NCI-H2196 treated with DMSO at 0.1 percent for 48 hours (cell line): ENCODE results near the gene CNIH2.
"Not testable (repeated sequence)": the region's sequence is repeated elsewhere in the genome, so short reads cannot be mapped to it uniquely, and the experiment has no call there.

Experiments used
- DNase-seq: peaks from one replicate; lab custom pipeline; 2025; ENCODE audit not compliant: unreplicated experiment; lab: John Stamatoyannopoulos, UW

The CNIH2 gene

DNA sequence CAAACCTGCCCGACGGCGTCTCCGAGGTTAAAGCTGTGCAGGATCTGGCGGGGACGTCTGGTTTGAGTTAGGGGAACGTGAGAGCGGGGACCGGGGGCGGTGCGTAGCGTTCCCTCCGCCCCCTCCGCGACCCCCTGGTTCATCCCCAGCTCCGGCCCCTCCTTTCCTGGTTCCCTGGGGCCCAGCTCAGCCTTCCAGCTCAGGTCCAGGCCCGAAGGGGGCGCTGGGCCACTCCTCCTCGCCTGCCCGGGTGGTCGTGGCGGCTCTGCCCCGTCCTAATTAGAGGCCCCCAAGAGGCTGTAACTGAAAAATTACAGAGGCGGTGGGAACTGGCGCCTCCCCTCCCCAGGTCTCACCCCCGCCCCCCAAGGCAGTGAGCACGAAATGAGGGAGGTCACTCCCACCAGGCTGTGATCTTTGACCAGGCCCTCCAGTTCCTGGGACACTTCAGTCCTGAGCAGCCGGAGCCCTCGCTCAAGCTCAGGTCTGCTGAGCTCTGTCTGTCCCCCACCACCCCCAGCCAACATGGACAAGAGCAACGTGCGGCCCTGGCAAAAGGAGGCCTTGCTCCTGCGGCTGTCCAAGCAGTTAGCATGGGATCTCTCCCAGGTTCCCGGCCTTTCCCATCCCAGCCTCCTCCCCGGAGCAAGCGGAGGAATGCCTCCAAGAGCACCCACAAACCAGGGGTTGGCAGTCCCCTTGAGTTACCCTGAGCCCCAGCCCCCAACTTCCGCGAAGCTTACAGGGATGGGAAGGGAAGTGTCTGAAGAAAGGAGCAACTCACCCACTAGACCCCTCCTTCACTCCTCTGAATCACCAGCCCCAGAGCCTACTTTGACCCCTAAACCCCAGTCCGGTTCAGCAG is 35.6 kb downstream of the CNIH2 start:
- DNase-seq: no peak

DNA sequence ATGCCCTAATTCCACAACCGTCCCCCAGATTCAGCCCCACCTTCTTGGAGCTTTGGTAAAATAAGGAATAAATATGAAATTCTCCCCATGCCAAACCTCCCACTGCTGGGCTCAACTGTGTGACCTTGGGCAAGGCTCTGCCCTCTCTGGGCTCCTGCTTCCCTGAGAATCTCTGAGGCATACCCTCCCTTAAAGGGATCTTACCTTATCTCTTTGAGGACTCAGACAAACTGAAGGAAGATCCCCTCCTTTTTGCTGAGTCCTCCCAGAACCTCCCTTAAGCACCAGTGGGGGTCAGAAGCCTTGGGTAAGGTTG is 36.2 kb downstream of the CNIH2 start:
- no peak for DNase-seq

DNA sequence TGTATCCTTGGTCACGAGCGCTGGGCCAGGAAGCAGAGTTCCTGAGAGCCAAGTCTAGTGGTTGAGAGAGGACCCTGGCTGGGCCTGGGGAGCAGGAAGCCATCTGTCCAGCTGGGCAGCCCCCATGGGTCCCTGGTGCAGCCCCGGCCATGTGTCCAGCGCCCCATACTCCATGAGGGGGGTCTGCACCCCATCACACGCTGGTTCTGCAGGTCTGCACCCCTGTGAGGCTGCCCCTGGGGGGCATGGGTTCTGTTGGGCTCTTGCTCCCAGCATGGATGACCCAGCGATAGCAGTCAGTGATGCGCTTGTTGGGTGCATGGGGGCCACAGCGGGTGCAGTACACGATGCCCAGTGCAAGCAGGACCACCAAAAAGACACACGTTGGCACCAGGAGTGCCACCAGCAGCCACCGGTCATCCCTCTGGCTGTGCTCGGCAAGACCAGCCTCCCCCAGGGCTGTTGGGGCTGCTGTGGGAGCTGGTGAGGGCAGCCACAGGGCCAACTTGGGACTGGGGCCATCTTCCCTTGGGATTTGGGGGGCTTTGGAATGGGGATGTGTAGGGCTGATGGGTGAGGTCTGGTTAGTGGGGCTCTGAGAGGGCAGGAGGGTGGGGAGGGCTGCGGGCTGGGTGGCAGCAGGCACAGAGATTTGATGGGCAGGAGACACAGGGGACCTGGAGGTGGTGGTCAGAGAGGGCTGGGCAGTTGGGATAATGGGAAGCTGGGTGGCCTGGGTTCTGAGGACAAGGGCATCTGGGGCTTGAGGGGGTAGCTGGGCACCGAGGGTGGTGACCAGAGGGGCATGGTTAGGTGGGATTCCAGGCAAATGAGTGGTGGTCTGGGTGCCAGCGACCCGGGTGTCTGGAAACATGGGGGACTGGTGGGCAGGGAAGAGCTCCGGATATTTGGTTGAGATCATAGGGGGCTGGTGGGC is 36.9 kb downstream of the CNIH2 start:
- no peak for DNase-seq

DNA sequence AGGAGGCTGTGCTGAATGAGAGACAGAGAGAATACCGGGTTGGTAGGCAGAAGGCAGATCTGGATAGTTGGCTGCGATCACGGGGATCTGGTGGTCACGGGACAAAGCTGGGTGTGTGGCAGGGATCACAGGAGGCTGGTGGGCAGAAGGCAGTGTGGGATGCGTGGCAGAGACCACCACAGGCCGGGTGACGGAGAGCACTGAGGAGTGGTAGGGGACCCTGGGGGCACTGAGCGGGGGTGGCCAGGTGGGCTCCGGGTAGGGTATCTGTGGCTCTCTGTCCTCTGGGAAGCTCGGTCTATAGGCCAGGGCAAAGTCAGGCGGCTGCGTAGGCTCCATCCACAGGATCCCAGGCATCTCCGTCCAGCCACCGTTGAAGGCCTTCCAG is 37.5 kb downstream of the CNIH2 start:
- no peak for DNase-seq

DNA sequence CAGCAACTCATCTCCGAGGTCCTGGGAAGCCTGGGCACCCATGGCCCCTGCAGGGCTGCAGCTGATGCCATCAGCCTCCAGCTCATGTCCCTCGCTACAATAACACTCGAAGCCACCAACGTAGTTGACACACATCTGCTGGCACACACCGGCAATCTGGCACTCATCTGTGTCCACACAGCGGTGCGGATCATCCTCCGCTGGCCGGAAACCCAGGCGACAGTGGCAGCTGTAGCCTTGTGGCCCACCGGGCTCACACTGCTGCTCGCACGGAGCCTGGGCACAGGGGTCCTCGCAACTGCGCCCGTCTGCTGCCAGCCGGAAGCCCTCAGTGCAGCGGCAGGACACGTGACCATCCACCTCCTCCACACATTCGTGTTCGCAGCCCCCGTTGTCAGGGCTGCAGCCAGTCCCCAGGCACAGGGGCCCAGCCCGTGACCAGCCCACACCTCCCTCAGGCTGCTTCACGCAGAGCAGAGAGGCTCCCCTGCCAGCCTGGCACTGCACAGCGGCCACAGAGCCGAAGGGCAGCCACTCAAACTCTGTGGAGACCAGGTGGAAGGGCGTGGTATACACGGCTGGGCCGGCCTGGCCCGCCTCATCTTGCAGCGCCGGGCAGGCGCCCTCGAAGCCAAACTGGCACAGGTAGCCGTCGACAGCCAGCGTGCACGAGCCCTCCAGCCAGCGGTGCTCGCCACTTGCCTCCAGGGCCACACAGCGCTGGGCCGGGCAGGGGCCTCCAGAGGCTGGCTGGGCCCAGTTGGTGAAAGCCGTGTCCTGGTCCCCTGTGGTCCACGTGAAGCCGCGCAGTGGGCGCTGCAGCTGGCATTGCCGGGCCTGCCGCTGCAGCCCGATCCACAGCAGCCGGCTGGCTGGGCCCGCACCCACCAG is 38.2 kb downstream of the CNIH2 start:
- DNase-seq: no peak

DNA sequence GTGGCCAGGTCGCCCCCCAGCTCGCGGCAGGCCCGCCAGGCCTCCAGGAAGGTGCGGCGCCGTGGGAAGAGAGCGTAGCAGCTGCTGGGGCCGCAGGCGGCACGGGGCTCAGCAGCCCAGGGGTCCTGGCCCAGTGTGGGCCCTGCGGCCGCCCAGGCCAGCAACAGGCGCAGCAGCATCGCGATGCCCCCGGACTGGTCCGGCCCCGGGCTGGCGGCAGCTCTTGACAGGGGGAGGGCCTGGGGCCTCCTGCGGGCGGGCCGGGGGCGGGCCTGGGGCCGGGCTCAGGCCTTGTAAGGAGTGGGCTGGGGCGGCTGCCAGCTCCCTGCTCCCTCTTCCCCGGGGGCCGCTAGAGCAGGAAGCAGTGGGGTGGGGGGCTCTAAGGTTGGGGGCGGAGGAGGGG is 38.9 kb downstream of the CNIH2 start, which contains the start of gene CD248:
CD248 (minus strand) TSS at position 196 of the 403 bp plus-strand sequence; CDS start at position 179, 17 bp downstream.
- DNase-seq: no peak

DNA sequence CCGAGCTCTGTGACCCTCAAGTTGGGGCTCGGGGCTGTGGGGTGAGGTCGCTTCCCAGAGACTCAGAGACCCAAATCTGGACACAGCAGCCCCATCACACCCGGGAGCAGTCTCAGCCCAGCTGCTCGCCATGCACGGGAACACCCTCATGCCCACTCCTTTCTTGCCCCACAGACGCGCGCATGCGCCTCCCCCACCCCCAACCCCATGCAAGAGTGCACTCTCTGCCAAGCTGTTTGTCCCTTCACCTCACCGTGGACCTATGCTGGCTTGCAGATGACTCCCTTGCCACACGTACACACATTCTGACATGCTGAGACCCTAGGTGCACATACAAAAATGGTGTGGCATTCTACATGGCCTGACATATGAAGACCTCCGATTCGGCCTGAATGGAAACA is 39.3 kb downstream of the CNIH2 start:
- no peak for DNase-seq

DNA sequence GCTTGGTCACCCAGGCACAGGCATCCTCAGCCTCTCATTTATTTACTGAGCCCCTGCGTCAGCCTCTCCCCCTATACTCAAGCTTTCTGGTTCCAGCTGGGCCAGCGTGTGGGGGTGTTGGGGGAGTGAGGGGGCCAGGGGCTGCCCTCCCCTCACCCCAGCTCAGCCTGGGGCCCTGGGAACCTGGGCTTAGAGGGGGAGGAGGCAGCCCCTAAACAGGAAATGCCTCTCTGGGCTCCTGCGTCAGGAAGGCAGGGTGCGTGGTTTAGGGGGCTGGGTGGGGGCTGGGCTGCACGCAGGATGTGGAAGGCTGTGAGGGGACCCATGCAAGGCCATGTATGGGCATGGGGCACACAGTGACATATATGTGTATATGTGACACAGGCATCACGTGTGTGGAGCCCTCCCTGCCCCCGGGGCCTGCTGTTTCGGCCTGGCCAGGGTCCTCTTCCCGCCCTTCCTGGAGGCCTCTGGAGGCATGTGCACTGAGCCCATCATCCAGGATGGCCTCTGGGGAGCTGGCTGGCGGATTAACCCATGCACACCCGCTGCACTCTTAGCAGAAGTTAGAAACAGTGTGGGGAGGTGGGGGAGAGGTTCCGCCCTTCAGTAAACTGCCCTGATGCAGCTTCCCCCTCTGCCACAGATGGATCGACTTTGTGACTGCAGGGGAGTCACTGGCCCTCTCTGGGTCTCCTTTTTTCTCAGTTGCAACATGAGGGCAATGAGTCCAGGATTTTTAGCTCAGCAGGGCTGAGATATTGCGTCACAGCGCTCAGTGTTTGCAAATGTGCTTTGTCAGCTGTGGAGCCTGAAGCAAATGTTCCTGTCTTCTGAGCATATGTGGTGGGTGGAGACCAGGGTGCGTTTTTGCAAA is 40.0 kb downstream of the CNIH2 start:
- no peak for DNase-seq

DNA sequence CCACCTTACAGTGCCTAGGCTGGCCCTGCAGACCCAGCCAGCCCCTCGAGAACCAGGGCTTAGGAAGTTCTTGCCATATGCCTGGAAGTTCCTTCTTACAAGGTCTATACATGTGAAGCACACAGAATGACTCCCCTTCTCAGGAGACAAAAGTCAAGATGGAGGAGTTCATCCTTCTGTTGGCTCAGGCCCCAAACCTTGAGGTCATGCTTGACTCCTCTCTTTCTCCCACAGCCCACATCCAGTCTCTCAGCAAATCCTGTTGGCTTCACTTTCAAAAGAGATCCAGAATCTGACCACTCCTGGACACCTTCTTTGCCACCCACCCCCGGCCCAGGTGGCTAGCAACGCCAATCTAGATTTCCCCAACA is 40.6 kb downstream of the CNIH2 start:
- DNase-seq: no peak

DNA sequence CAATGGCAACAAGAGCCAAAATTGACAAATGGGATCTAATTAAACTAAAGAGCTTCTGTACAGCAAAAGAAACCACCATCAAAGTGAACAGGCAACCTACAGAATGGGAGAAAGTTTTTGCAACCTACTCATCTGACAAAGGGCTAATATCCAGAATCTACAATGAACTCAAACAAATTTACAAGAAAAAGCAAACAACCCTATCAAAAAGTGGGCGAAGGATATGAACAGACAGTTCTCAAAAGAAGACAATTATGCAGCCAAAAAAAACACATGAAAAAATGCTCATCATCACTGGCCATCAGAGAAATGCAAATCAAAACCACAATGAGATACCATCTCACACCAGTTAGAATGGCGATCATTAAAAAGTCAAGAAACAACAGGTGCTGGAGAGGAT is 42.3 kb downstream of the CNIH2 start:
- not testable (repeated sequence) for DNase-seq

DNA sequence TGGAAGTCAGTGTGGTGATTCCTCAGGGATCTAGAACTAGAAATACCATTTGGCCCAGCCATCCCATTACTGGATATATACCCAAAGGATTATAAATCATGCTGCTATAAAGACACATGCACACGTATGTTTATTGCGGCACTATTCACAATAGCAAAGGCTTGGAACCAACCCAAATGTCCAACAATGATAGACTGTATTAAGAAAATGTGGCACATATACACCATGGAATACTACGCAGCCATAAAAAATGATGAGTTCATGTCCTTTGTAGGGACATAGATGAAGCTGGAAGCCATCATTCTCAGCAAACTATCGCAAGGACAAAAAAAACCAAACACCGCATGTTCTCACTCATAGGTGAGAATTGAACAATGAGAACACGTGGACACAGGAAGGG is 42.8 kb downstream of the CNIH2 start:
- not testable (repeated sequence) for DNase-seq

DNA sequence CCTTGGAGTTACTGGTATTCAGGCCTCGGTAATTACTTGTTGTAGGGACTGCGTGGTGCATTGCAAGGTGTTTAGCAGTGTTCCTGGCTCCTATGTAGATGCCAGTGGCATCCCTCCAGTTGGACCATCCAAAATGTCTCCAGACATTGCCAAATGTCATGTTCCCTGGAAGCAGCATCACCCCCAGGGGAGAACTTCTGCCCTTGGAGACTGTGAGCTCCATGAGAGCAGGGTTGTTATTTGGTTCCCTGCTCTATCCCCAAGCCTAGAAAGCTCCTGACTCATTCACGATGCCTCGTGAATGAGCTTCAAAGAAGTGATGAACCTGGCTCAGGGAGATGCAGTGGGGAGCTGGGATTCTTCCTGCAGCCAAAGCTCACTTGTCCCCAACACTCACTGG is 43.6 kb downstream of the CNIH2 start:
- DNase-seq: no peak

DNA sequence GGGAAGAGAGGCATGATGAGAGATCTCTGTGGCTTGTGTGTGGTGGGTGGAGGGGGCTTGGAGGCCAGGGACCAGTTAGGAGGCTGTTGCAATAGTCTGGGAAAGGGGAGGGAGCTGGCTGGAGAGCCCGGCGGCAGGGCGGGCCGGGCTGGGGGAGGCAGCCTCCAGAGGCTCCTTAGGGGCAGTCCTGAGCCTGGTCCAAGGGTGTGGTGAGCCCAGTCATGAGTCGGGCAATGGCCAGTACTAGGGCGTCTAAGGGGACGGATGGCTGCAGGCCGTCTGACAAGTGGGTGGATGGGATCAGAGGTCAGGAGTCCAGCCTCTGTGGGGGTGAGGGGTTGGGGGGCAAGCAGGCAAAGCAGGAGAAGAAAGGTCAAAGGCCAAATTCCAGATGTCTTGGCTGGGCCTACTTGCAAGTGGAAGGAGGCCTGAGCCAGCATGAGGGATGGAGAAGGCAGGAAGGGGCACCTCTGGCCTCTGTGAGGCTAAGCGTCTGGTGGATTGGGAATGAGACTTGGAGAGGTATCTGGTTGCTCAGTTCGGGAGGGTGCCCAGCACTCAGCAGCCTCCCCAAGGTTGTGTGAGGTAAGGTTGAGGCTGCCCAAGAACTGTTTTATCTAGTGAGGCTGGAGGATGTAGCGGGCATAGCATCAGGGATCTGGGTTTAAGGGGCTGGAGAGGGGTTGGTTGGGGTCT is 44.9 kb downstream of the CNIH2 start:
- no peak for DNase-seq

DNA sequence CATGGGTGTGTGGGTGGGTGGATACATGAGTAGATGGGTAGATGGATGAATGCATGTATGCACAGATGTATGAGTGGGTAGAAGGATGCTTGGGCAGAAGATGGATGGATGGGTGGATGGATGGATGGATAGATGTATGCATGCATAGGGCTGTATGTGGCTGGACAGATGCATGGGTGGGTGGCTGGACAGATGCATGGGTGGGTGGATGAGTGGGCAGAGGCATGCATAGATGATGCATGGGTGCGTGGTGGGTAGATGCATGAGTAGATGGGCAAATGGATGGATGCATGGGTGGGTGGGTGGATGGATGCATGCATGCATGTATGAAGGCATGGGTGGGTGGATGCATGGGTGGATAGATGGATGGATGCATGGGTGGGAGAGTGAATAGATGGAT is 45.7 kb downstream of the CNIH2 start:
- DNase-seq: no peak

DNA sequence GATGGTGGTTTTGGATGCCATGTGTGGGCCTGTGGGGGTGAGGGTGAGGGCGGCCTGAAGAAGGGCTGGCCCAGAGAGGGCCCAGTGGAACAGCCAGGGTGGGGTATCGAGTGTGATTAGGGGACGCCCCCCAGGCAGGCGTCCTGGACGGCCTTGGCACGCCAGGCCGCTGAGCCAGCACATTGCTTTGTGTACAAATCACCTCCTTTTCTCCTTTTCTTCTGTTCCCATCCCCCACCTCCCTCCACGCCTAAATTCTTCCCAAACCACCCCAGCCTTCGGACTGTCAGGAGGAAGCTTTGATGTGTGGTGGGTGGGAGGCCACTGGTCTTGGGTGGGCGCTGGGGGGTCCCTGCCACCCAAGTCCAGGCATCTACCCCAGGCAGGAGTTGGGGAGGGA is 46.7 kb downstream of the CNIH2 start:
- no peak for DNase-seq

DNA sequence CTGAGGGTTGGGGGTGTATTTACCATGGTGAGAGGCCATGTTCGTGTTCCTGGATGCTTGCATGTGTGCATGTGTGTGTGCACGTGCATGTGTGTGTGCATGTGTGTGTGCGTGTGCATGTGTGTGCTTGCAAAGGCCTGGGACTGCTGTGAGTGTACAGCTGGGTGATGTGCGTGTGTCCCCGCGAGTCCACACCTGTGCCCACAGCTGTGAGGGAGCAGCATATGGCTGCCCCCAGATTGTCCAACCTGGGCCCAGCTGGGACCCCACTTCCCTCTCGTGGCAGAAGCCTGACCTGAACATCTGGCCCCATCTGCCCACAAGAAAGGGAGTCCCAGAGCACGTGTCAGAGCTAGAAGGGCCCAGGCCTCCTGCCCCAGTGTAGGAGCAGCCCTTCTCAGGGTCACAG is 47.3 kb downstream of the CNIH2 start:
- no peak for DNase-seq

DNA sequence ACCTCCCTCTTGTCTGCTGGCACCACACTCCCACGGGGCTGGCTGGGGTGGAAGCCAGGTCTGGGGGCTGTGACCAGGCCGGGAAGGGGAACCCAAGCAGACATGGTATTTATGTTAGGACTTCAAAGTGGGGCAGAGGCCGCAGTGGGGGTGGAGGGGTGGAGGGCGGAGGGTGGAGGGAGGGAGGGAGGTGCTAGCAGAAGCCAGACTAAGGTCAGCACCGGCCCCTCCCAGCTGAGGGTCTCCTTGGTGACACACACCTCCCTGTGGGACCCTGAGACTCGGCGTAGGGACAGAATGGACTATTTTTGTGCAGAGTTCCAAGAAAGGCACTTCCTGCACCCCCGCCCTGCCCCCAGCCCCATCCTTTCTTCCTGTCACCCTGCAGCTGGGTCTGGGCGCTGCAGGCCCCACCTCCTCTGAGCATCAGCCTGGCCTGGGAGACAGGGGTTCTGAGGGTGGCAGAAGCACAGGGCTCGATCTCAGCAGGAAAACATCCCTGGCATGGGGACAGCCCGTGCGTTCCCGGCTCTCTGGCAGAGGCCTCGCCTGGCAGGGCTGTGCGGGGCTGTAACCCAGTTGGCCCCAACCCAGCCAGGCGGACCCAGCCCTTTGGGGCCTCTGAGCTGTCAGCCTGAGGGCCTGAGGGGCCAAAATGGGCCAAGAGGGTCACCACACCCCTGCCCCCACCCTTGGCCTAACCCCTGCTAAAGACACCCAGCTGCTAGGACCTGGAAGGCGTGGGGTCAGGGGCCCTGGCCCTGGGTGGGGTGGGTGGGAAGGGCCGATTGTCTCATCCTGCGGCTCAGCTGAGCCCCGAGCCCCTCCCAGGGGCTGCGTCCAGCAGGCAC is 48.5 kb downstream of the CNIH2 start:
- DNase-seq: no peak

DNA sequence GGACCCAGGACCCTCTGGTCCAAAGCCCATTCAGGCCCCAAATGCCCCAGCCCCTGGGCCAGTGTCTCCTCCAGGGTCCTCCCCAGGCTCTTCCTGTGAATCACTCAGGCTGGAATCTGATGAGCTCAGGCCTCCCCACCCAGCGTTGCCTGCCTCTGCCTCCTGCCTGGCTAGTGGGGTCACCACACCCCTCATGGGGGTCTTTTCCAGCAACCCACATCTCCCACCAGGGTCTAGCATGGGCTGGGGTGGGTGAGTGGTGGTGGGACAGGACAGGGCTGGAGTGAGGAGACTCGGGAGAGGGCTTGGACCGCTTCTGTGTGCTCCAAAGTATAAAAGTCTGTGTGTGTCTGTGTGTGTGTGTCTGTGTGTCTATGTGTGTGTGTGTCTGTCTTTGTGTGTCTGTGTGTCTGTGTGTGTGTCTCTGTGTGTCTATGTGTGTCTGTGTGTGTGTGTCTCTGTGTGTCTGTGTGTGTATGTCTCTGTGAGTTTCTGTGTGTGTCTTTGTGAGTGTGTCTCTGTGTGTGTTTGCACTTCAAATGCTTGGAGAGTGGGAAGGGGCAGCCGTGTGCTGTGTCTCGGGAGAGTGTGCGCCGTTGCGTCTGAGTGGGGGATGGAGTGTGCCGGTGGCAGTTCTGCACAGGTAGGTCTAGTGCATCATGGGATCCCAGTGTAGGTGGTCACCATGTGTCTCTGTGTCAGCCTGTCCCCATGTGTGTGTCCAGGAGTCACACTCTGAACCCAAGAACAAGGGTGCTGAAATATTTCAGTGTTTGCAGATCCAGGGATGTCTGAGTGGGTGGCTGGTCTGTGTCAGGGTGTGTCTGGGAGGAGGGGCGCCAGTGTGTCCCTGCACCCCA is 49.4 kb downstream of the CNIH2 start:
- DNase-seq: no peak
